H54 (cell line): ENCODE measurements around the gene LRP2.
"Not testable (repeated sequence)": the region's sequence is repeated elsewhere in the genome, so short reads cannot be mapped to it uniquely, and the experiment has no call there.

Source experiments
- DNase-seq: peaks from one replicate; pipeline ENCODE4 v3.0.0; 2011; ENCODE audit warnings: low spot score, mixed read lengths; ENCODE audit not compliant: insufficient read length
- FAIRE-seq: peaks from 3 replicates; lab custom pipeline; 2011; peaks lifted over from hg19 to GRCh38; lab: Jason Lieb, UNC
- POLR2A ChIP-seq: IDR thresholded peaks from 2 replicates; pipeline ENCODE4 v1.6.1; 2011; ENCODE audit warnings: low read depth, mild to moderate bottlenecking, low read length

The LRP2 gene

DNA sequence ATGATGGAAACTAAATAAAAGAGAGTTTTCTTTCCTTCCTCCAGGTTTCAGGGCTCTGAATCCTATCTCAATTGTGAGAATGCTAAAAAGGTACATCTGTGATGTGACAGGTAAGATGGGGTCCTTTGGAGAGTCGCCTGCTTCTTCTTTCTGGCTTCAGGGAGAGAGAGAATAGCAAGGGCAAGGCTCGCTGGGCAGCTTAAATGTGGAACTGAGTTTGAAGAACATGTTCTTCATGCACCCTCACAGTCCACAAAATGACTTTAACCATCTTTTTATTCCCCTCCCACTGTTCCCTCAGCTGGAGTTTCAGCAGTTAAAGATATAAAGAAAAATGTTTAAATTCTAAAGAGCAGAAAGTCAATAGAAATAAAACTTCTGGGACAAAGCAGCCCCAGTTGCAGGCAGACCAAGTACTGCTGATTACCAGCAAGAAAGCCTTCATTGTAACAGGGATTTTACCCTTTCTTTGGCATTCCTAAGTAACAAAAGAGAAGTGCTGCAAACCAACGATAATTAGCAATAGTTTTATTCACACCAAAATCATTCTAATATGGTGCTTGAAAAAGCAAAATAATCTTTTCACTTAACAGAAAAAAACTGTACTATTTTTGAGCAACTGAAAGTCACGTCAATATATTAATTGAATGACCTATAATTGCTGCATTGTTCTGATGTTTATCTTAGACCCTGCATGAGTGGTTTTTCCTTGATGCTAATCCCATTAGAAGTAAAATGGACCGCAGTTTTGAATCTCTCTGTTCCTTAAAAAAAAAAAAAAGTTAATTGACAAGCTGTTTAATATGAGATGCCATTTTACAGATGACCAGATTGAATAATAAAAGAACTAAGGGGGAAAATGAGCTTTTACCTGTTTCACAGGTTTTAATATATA is 61.5 kb downstream of the LRP2 start:
- FAIRE-seq (no peak), DNase-seq (no peak)
- no peak for TF ChIP-seq POLR2A

DNA sequence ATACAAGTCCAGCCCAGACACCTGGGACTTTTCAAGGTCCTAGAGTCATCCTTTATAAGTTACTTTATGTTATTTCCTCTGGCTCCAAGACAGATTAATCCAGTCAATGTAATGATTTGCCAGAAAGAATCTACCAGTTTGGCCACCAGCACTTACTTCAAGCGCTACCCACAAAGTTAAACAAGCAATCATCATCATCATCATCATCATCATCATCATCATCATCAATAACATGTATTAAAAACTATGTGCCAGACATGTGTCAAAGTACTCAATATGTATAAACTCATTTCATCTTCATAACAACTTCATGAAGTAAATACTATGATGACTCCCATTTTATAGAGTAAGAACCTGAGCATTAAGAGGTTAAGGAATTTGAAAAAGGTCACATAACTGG is 64.3 kb downstream of the LRP2 start:
- no peak for TF ChIP-seq POLR2A
- DNase-seq, result no peak
- FAIRE-seq, result no peak

GRCh38 chr2:169294001-169294675 is 68.2 kb downstream of the LRP2 start:
- FAIRE-seq (no peak), DNase-seq (no peak)
- no peak for TF ChIP-seq POLR2A

DNA sequence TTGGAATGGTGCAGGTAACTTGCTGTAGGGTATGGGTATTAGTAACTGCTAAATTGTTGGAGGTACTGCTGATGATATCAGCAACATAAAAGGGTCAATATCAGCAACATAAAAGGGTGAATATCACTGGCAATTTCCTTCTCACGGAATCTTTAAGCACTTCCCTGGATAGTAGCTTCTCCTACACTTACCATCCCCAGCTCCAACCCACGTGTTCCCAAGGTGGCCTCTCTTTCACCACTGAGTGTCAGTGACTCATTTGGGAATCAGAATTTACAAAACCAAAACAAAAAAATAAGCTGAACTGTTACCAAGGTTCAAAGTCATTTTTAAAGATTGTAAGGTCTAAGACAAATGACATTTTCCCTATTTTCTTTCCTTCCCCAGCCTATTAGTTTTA is 70.8 kb downstream of the LRP2 start:
- TF ChIP-seq POLR2A, result no peak
- FAIRE-seq (no peak), DNase-seq (no peak)

DNA sequence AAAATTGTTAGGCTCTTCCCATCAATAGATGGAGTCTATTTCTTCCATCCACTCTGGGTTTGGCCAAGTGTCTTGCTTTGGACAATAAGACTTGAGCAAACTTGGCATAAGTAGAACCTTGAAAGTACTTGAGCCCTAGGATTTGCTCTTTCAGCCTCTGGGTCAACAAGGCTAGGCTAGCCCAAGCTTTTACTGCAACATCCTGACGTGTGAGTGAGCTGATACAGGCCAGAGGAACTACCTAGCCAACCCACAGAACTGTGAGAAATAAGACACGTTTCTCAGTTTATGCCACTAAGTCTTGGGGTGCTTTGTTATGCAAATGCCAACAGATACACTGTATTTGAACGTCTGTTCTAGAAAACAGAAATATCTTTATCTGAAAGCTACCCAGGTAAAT is 71.9 kb downstream of the LRP2 start:
- FAIRE-seq (no peak), DNase-seq (no peak)

GRCh38 chr2:169287666-169288065 is 74.7 kb downstream of the LRP2 start:
- TF ChIP-seq POLR2A, result no peak
- DNase-seq (no peak), FAIRE-seq (no peak)

More for the DNA sequence above, 71.9 kb downstream of the LRP2 start:
- TF ChIP-seq POLR2A, result no peak

DNA sequence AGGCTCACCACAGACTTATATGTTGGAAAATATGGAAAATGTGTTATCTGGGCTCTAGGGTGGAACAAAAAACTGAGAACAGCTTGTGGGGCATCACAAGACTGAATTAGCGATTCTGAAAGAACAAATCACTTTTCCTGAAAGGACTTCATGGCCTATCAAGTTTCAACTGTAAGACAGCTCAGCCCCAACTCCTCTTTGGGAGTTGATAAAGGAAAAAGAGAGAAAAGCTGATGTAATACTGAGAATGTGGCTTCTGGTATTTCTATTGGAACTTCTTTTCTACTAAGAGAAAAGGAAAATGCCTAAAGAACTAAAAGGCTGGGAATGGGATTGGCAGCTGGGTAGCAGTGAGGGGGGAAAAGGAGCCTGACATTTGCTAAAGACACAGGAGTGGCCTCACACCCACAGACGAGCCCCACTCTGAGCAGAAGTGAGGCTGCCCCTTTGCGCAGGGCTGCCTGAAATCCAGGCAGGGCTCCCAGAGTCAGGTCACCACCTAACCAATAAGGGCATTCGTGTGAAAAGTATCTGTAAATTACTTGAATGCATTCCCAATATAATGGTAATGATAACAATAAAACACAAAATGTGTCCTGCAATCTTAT is 75.6 kb downstream of the LRP2 start:
- TF ChIP-seq POLR2A, result no peak
- DNase-seq (no peak), FAIRE-seq (no peak)

DNA sequence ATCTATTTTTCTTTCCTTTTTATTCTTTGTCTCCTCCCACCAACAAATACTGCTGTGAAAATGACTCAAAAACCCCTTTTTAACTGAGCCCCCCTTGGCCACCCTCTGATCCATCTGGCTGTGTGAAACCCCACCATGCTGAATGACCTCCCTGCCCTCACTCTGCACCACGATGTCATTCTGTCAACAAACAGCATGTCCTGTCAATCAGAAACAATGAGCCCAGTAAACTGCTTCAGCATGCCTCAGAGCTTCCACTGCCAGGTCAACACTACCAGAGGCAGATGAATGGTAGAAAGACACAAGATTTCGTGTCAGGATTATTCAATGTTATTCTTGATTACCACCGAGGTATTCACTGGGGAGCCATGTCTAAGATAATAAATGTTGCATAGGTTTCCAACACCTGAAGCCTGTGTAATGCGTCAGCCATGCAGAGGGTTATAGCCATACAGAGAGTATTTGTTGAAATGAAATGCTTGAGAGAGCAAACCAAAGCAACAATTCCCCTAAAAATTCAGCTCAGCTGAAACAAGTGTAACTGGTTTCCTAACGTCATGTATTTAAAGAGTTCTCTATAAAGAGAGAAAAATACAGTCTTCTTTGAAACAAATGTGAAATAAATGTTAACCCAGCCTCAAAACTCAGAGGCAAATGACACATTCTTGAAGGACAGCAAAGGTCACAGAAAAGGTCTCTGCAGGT is 76.7 kb downstream of the LRP2 start:
- DNase-seq, result no peak
- FAIRE-seq, result no peak
- no peak for TF ChIP-seq POLR2A

GRCh38 chr2:169280502-169280901 is 81.8 kb downstream of the LRP2 start:
- no peak for TF ChIP-seq POLR2A
- FAIRE-seq (no peak), DNase-seq (no peak)

GRCh38 chr2:169275696-169276444 is 86.5 kb downstream of the LRP2 start:
- FAIRE-seq, result no peak
- no peak for DNase-seq
- TF ChIP-seq POLR2A, result no peak

GRCh38 chr2:169272010-169272409 is 90.3 kb downstream of the LRP2 start:
- no peak for FAIRE-seq
- DNase-seq, result no peak
- TF ChIP-seq POLR2A, result no peak

DNA sequence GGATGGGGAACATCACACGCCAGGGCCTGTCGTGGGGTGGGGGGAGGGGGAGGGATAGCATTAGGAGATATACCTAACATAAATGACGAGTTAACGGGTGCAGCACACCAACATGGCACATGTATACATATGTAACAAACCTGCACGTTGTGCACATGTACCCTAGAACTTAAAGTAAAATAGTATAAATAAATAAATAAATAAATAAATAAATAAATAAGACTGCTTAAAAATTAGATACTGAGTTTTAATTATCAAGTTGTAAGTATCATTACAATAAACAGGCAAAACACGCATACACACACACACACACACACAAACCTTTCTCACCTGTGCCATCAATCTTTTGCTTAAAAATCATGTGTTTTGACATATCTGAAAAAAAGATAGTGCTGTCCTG is 91.8 kb downstream of the LRP2 start:
- FAIRE-seq, result not testable (repeated sequence)

DNA sequence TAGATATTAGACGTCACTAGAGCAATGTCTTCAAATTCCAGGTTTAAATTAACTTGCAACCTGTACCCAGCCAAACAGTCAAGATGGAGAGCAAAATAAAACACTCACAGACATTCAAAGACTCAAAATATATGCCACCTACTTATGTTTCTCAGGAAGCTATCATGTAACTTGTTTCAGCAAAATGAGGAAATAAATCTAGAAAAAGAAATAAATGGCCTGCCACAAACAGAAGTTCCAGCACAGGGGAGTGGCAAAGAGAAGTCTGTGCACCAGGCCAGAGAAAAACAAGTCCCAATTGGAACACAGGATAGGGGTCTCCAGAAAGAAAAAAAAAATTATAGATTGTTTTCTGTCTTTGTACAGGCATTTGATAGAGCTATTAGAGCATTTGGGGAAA is 96.7 kb downstream of the LRP2 start:
- FAIRE-seq, result no peak
- no peak for TF ChIP-seq POLR2A
- DNase-seq, result no peak

More for the DNA sequence above, 91.8 kb downstream of the LRP2 start:
- DNase-seq, result not testable (repeated sequence)
